IMR-90 (cell line): ENCODE results near the gene MEGF11. TPM values are rescaled to one million over a fixed set of nuclear protein-coding genes. Genes with fewer than 3 reads are reported as not detected.
A peak's percentile ranks its signal among the peaks of the same experiment; 100 is the strongest.

Experiments used
- ATAC-seq: fragments of 200-7000 bp; cut with Tn5 transposase; 2 replicates; pipeline ENCODE4 v1.9.1; 2020; ENCODE audit warnings: low read depth, mild to moderate bottlenecking, moderate library complexity
- BruUV-seq: library from RNA; stranded (reverse); fragments of 400-500 nt; replicated peaks from 2 replicates; lab custom pipeline; 2021; lab: Mats Ljungman, UMichigan
- CTCF ChIA-PET: fragments of 300-600 bp; formaldehyde crosslinking; extraction: SDS; loops from one replicate; lab custom pipeline; 2021; ENCODE audit warnings: antibody characterized with exemption; lab: Yijun Ruan, JAX
- POLR2A ChIA-PET: fragments of 300-600 bp; sonication (Branson Sonifier 250); formaldehyde crosslinking; loops from one replicate; lab custom pipeline; 2022; ENCODE audit warnings: antibody characterized with exemption; ENCODE audit not compliant: unreplicated experiment; lab: Charles Lee
- DNase-seq: peaks from one replicate; pipeline ENCODE4 v3.0.0; 2013
- H2AFZ ChIP-seq: replicated peaks from 2 replicates; pipeline ENCODE3; 2013; ENCODE audit warnings: low read length, mild to moderate bottlenecking; ENCODE audit not compliant: poor library complexity
- H2AK5ac ChIP-seq: 2 replicates; pipeline ENCODE4 v1.6.1; 2013; ENCODE audit warnings: low read depth, low read length, inconsistent platforms
- H2AK9ac ChIP-seq: replicated peaks from 2 replicates; pipeline ENCODE3; 2013; ENCODE audit warnings: mild to moderate bottlenecking, low read depth, low read length, moderate library complexity; ENCODE audit not compliant: poor library complexity
- H2BK120ac ChIP-seq: 2 replicates; pipeline ENCODE4 v1.6.1; 2013; ENCODE audit warnings: low read depth, low read length, inconsistent platforms
- H2BK15ac ChIP-seq: 3 replicates; pipeline ENCODE4 v1.6.1; 2013; ENCODE audit warnings: low read depth, low read length, inconsistent platforms
- H2BK20ac ChIP-seq: 2 replicates; pipeline ENCODE4 v1.6.1; 2013; ENCODE audit warnings: low read depth, mild to moderate bottlenecking, inconsistent platforms, low read length, moderate library complexity
- H2BK5ac ChIP-seq: 2 replicates; pipeline ENCODE4 v1.6.1; 2013; ENCODE audit warnings: mild to moderate bottlenecking, low read depth, low read length, inconsistent platforms; ENCODE audit not compliant: poor library complexity, severe bottlenecking
- H3K14ac ChIP-seq: replicated peaks from 2 replicates; pipeline ENCODE4 v1.6.1; 2013; ENCODE audit warnings: low read depth, low read length, inconsistent platforms
- H3K18ac ChIP-seq: 2 replicates; pipeline ENCODE4 v1.6.1; 2013; ENCODE audit warnings: low read depth, low read length, control low read depth
- H3K23ac ChIP-seq: 2 replicates; pipeline ENCODE4 v1.6.1; 2013; ENCODE audit warnings: low read depth, low read length, inconsistent platforms
- H3K27ac ChIP-seq: 2 replicates; pipeline ENCODE4 v1.5.1; 2013; ENCODE audit warnings: mild to moderate bottlenecking, control low read depth, low read length; ENCODE audit not compliant: insufficient read depth
- H3K27me3 ChIP-seq: 2 replicates; pipeline ENCODE4 v1.6.1; 2013; ENCODE audit warnings: low read length; ENCODE audit not compliant: control insufficient read depth, insufficient read depth
- H3K36me3 ChIP-seq: 2 replicates; pipeline ENCODE4 v1.6.1; 2013; ENCODE audit warnings: low read length, mixed read lengths; ENCODE audit not compliant: control insufficient read depth, insufficient read depth
- H3K4ac ChIP-seq: 2 replicates; pipeline ENCODE4 v1.6.1; 2013; ENCODE audit warnings: low read depth, low read length, inconsistent platforms
- H3K4me1 ChIP-seq: 2 replicates; pipeline ENCODE4 v1.6.1; 2013; ENCODE audit warnings: low read length, mixed read lengths; ENCODE audit not compliant: control insufficient read depth, insufficient read depth
- H3K4me2 ChIP-seq: 2 replicates; pipeline ENCODE4 v1.6.1; 2013; ENCODE audit warnings: low read depth, mild to moderate bottlenecking, control low read depth, low read length, moderate library complexity
- H3K4me3 ChIP-seq: 2 replicates; pipeline ENCODE4 v1.5.1; 2013; ENCODE audit warnings: low read depth, mild to moderate bottlenecking, control low read depth, low read length, moderate library complexity; ENCODE audit not compliant: insufficient read depth
- H3K56ac ChIP-seq: 2 replicates; pipeline ENCODE4 v1.6.1; 2013; ENCODE audit warnings: low read length, inconsistent platforms; ENCODE audit not compliant: insufficient read depth; ENCODE audit errors: extremely low read depth
- H3K79me1 ChIP-seq, 2 experiments: 2 replicates each; pipeline ENCODE4 v1.6.1; 2013; ENCODE audit warnings: low read length in 2 of 2, inconsistent platforms in 1 of 2, low read depth in 1 of 2
- H3K9ac ChIP-seq: 2 replicates; pipeline ENCODE4 v1.6.1; 2013; ENCODE audit warnings: low read depth, low read length, control low read depth
- H3K9me1 ChIP-seq: 2 replicates; pipeline ENCODE4 v1.6.1; 2013; ENCODE audit warnings: low read length, inconsistent platforms; ENCODE audit not compliant: insufficient read depth
- H3K9me3 ChIP-seq: 2 replicates; pipeline ENCODE4 v1.6.1; 2013; ENCODE audit warnings: low read length; ENCODE audit not compliant: control insufficient read depth, insufficient read depth
- H4K20me1 ChIP-seq: 2 replicates; pipeline ENCODE4 v1.6.1; 2013; ENCODE audit warnings: low read length, inconsistent platforms; ENCODE audit not compliant: insufficient read depth
- H4K5ac ChIP-seq: 2 replicates; pipeline ENCODE4 v1.6.1; 2013; ENCODE audit warnings: mild to moderate bottlenecking, low read depth, low read length, control low read depth
- H4K8ac ChIP-seq, 2 experiments: 2 replicates each; pipeline ENCODE4 v1.6.1; 2013; ENCODE audit warnings: low read depth in 2 of 2, low read length in 2 of 2, control low read depth in 1 of 2, inconsistent platforms in 1 of 2
- H4K91ac ChIP-seq: 2 replicates; pipeline ENCODE4 v1.6.1; 2013; ENCODE audit warnings: low read depth, low read length, inconsistent platforms; ENCODE audit not compliant: insufficient read depth
- BHLHE40 ChIP-seq: fragments of 150-350 bp; IDR thresholded peaks from 2 replicates; pipeline ENCODE4 v1.6.1; 2016; ENCODE audit warnings: mild to moderate bottlenecking, low read depth, low read length
- CTCF ChIP-seq: conservative IDR thresholded peaks from 2 replicates; pipeline ENCODE4 v1.5.1; 2012; ENCODE audit warnings: mild to moderate bottlenecking, low read depth, low read length, improper control_type of control experiment
- NFE2L2 ChIP-seq: fragments of 150-350 bp; IDR thresholded peaks from 2 replicates; pipeline ENCODE4 v1.6.1; 2016; ENCODE audit warnings: low read depth, mild to moderate bottlenecking, low read length
- RAD21 ChIP-seq: IDR thresholded peaks from 2 replicates; pipeline ENCODE4 v1.6.1; 2012; ENCODE audit warnings: low read length, improper control_type of control experiment
- WGBS, 2 experiments: methylation state at CpG; one replicate each; pipeline versions ENCODE4 v1.1.5 to v1.1.7; 2013; ENCODE audit warnings: missing lambda C conversion rate in 2 of 2; ENCODE audit not compliant: insufficient read length in 1 of 2; ENCODE audit errors: extremely low coverage in 2 of 2; 5-methylcytosine and 5-hydroxymethylcytosine counted together
- dilution Hi-C: fragments of 300-500 bp; cut with HindIII; formaldehyde crosslinking; loops from one replicate; pipeline ENCODE4 v1.14.3; 2018; ENCODE audit warnings: low sequenced_read_pairs; ENCODE audit not compliant: unreplicated experiment
- in situ Hi-C: fragments of 300-500 bp; cut with MboI; formaldehyde crosslinking; loops from 3 replicates; pipeline ENCODE4 v1.14.3; 2019; ENCODE audit warnings: low sequenced_read_pairs, inconsistent platforms, mixed read lengths
- intact Hi-C: fragments of 100-400 bp; cut with micrococcal nuclease; formaldehyde crosslinking; loops from 2 replicates; pipeline ENCODE4 v1.10.0; 2022
- polyA plus RNA-seq, 3 experiments: library from polyadenylated mRNA; depleted of rRNA; stranded (reverse); fragments of >200 nt; gene quantifications; 2 replicates each; pipeline ENCODE4 v1.2.3, GENCODE V29; 2012; ENCODE audit warnings: low replicate concordance in 1 of 3
- total RNA-seq: library from RNA; depleted of rRNA; stranded (reverse); fragments of >200 nt; gene quantifications from 2 replicates; pipeline ENCODE4 v1.2.3, GENCODE V29; 2012

Gene MEGF11
- total and polyA plus RNA-seq, 2 of the 4 experiments (the other 2 are of a cell fraction): not detected

- no peak overlapping the region for H4K8ac ChIP-seq
- 6% methylated on average over 5 of the region's 13 CpGs; no CpG with 5 or more reads in 1 of the 2 experiments for WGBS, 2 experiments
- peak; percentile 81 for ATAC-seq
- no peak overlapping the region for H2BK120ac ChIP-seq
- no peaks in the 10 kb centered on the region for H3K79me1 ChIP-seq
- H3K27me3 ChIP-seq: peaks cover 30% of the 10 kb centered on the region
- intact Hi-C loops: loop anchor here (10.0 kb wide), 1 partner anchor 65 kb away; no protein-coding TSS in a partner anchor
- no peak overlapping the region for H4K5ac ChIP-seq
- no TSS peak for BruUV-seq
- in situ Hi-C loops: no loop called here
- H3K36me3 ChIP-seq: no peaks in the 10 kb centered on the region
- H2BK20ac ChIP-seq: no peak overlapping the region
- no peak overlapping the region for H3K27ac ChIP-seq
- H3K4me3 ChIP-seq: no peak overlapping the region
- H3K23ac ChIP-seq: no peak overlapping the region
- H4K20me1 ChIP-seq: no peaks in the 10 kb centered on the region
- no peak overlapping the region for H2BK5ac ChIP-seq
- no peak overlapping the region for H2AK9ac ChIP-seq
- peak; percentile 71 for DNase-seq
- H2BK15ac ChIP-seq: no peak overlapping the region
- ChIA-PET CTCF (no interaction called here), POLR2A (no interaction called here)
- no peak overlapping the region for H3K9ac ChIP-seq
- H3K4ac ChIP-seq: no peak overlapping the region
- no peak overlapping the region for H4K91ac ChIP-seq
- H2AK5ac ChIP-seq: no peak overlapping the region
- dilution Hi-C loops: no loop called here
- peak overlapping the region; percentile 34 for H2AFZ ChIP-seq
- H3K9me3 ChIP-seq: no peaks in the 10 kb centered on the region
- H3K18ac ChIP-seq: no peak overlapping the region
- H3K14ac ChIP-seq: no peak overlapping the region
- H3K56ac ChIP-seq: no peak overlapping the region
- peak overlapping the region; percentile 13 for H3K4me2 ChIP-seq
- H3K9me1 ChIP-seq: no peaks in the 10 kb centered on the region; the same call in 1 of the 2 replicates
- H3K4me1 ChIP-seq: no peaks in the 10 kb centered on the region
- TF ChIP-seq RAD21 (no peak), CTCF (no peak), BHLHE40 (0 out of 2 replicates have a peak, but pooled peaks have one; percentile 45), NFE2L2 (no peak)
Observed at GRCh38 chr15:66269326-66270090, 16.0 kb upstream of the MEGF11 start.
